ENCODE data around the gene ANTKMT.
"Not testable (repeated sequence)": the region's sequence is repeated elsewhere in the genome, so short reads cannot be mapped to it uniquely, and the experiment has no call there.

Gene ANTKMT

DNA sequence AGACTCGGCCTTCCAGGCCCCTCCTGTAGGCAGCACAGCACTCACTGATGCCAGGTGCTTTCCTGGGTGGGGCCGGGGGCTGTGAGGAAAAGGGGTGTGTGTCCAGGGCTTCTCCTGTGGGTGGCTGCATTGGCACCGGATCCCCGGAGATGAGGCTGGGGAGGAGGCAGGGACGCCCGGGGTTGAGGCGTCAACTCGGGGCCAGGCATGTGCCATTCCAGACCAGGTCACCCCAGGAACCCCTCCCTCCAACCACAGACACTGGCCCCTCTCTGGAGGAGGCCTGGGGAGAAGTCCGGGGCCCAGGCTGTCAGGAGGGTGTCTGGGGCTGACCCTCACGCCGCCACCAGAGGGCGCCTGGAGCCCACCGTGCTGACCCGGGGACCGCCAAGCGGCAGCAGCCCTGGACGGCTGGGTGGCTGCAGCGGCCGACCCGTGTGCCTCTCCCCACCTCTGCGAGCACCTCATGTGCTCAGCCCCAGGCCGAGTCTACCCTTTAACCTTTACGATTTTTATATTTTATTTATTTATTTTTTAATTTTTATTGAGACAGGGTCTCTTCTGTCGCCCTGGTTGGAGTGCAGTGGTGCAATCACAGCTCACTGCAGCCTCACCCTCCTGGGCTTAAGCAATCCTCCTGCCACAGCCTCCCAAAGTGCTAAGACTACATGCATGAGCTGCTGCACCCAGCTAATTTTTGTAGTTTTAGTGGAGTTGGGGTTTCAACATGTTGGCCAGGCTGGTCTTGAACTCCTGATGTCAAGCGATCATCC is 9.2 kb upstream of the ANTKMT start:
- no peak overlapping the region for H3K4me3 ChIP-seq (ENCODE audit: low read depth, low read length)
- DNase-seq = peak; percentile 92
- peaks cover 35% of the 10 kb centered on the region for H3K4me1 ChIP-seq
- no peaks in the 10 kb centered on the region for H3K27me3 ChIP-seq
- peaks cover 1% of the 10 kb centered on the region for H3K36me3 ChIP-seq
- no peaks in the 10 kb centered on the region for H3K9me3 ChIP-seq
- TF ChIP-seq, protein P1, sequence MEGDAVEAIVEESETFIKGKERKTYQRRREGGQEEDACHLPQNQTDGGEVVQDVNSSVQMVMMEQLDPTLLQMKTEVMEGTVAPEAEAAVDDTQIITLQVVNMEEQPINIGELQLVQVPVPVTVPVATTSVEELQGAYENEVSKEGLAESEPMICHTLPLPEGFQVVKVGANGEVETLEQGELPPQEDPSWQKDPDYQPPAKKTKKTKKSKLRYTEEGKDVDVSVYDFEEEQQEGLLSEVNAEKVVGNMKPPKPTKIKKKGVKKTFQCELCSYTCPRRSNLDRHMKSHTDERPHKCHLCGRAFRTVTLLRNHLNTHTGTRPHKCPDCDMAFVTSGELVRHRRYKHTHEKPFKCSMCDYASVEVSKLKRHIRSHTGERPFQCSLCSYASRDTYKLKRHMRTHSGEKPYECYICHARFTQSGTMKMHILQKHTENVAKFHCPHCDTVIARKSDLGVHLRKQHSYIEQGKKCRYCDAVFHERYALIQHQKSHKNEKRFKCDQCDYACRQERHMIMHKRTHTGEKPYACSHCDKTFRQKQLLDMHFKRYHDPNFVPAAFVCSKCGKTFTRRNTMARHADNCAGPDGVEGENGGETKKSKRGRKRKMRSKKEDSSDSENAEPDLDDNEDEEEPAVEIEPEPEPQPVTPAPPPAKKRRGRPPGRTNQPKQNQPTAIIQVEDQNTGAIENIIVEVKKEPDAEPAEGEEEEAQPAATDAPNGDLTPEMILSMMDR (IDR thresholded peaks at IDR 0.05; ENCODE audit: low read depth, low read length) = peak; percentile 86

DNA sequence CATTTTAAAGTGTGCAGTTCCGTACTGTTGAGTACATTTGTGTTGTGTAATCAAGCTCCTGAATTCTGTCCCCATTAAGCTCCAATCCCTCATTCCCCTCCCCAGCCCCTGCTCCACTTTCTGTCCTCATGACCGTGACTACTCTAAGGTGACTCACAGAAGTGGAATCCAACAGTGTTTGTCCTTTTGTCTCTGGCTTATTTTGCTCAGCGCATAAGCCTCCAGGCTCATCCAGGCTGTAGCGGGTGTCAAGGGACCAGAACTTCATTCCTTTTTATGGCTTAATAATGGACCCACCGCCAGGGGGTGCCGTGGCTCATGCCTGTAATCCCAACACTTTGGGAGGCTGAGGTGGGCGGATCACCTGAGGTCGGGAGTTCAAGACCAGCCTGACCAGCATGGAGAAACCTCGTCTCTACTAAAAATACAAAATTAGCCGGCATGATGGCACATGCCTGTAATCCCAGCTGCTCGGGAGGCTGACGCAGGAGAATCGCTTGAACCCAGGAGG is 8.2 kb upstream of the ANTKMT start:
- TF ChIP-seq, protein P1 (IDR thresholded peaks at IDR 0.05; ENCODE audit: low read depth, low read length) = peak; percentile 41
- DNase-seq = peak; percentile 75
- not testable (repeated sequence) for H3K27me3 ChIP-seq; H3K36me3 ChIP-seq; H3K9me3 ChIP-seq; H3K4me3 ChIP-seq (ENCODE audit: low read depth, low read length)
- peaks cover 38% of the 10 kb centered on the region for H3K4me1 ChIP-seq

DNA sequence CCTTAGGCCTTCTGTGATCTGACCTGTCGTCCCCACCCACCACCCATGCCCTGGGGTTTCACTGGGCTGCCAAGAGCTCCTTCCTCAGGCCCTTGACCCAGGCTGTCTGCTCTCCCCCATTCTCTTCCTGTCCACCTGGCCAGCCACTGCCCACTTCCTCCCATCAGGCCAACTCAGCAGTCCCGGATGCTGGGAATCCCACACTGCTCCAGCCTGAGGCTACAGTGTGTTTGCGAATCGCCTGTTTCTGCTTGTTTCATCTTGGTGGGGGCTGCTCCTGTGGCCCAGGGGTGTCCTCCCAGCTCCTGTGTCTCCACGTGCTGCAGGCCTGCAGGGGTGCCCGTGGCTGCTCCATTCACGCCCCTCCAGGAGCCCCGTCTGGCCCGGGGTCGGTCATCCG is 6.9 kb upstream of the ANTKMT start:
- Histone ChIP-seq H3K9me3 (no peaks in the 10 kb centered on the region), H3K27me3 (no peaks in the 10 kb centered on the region), H3K36me3 (peaks cover 5% of the 10 kb centered on the region), H3K4me3 (ENCODE audit: low read depth, low read length) (no peak overlapping the region), H3K4me1 (peaks cover 38% of the 10 kb centered on the region)
- TF ChIP-seq, protein P1 (IDR thresholded peaks at IDR 0.05; ENCODE audit: low read depth, low read length) = no peak
- DNase-seq = no peak

DNA sequence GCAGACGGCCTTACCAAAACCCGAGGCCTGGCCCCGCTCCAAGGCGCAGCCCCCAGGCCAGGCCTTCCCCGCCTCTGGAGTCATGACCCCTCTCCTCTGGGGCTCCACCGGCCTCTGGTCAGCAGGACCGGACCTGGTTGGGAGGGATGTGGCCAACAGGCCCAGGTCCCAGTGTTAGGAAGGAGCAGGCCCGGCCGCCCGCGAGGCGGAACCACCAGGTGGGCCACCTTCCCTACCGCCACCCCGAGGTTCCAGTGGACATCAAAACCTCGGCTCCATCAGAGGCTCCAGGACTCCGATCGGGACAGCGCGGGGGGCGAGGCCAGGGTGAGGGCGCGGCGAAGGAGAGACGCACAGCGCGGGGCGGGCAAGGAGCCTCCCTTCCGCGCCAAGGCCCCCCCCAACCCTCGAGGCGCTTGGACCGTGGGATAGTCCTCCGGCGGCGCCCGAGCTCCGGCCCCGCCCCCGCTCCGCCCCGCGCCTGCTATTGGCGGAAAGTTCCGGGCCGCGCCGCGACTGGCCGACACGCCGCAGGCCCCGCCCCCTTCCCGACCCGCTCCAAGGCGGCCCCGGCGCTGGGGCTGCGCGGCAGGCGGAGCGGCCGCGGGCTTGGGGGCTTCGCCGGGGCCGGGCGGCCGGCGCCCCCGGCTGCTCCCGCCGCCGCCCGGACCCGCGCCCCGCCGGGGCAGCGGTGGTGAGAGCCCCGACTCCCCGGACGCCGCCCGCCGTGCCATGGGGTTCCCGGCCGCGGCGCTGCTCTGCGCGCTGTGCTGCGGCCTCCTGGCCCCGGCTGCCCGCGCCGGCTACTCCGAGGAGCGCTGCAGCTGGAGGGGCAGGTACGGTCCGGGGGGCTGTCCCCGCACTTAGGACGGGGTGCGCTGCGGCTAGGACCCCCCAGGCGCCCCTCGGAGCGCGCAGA is 6.1 kb upstream of the ANTKMT start, which contains the start of gene METRN:
Gene METRN, plus strand, starts transcription at position 561 of the 919 bp plus-strand sequence. Its CDS starts 172 bp downstream, at position 733.
- peak; percentile 96 for DNase-seq
- TF ChIP-seq, protein P1 (IDR thresholded peaks at IDR 0.05; ENCODE audit: low read depth, low read length) = no peak
- Histone ChIP-seq H3K36me3 (peaks cover 5% of the 10 kb centered on the region), H3K27me3 (no peaks in the 10 kb centered on the region), H3K4me3 (ENCODE audit: low read depth, low read length) (peak within 1 kb of the TSS; percentile 61), H3K4me1 (peaks cover 36% of the 10 kb centered on the region), H3K9me3 (no peaks in the 10 kb centered on the region)

DNA sequence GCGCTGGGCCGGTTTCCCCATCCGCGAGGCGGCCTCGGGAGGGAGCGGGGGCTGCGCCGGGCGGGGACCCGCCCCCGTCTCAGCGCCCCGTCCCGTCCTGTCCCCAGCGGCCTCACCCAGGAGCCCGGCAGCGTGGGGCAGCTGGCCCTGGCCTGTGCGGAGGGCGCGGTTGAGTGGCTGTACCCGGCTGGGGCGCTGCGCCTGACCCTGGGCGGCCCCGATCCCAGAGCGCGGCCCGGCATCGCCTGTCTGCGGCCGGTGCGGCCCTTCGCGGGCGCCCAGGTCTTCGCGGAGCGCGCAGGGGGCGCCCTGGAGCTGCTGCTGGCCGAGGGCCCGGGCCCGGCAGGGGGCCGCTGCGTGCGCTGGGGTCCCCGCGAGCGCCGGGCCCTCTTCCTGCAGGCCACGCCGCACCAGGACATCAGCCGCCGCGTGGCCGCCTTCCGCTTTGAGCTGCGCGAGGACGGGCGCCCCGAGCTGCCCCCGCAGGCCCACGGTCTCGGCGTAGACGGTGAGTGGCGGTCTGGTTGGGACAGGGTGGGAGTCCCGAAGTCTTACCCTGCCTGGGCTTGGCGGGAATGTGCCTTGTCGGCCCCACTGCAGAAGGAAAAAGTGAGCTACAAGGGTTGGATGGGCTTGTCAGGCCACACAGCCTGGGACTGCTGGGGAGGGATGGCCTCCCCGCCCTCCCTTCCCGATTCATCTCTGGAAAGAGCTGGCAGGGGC is 5.3 kb upstream of the ANTKMT start:
- peaks cover 5% of the 10 kb centered on the region for H3K36me3 ChIP-seq
- DNase-seq = peak; percentile 79
- no peaks in the 10 kb centered on the region for H3K27me3 ChIP-seq
- peak overlapping the region; percentile 61 for H3K4me3 ChIP-seq (ENCODE audit: low read depth, low read length)
- no peaks in the 10 kb centered on the region for H3K9me3 ChIP-seq
- H3K4me1 ChIP-seq = peaks cover 27% of the 10 kb centered on the region
- TF ChIP-seq, protein P1 (IDR thresholded peaks at IDR 0.05; ENCODE audit: low read depth, low read length) = peak; percentile 22; the same call in 1 of the 2 replicates

All from BE2C (cell line).